H1 (cell line): ENCODE data around the gene SLC25A48.

Experiments
- BCL11A ChIP-seq, 2 experiments: IDR thresholded peaks; one replicate each; pipeline ENCODE4 v1.6.1; 2011; ENCODE audit warnings: low read depth in 2 of 2, low read length in 2 of 2, mild to moderate bottlenecking in 2 of 2
- CHD1 ChIP-seq: IDR thresholded peaks from 2 replicates; pipeline ENCODE4 v1.6.1; 2012; ENCODE audit warnings: low read depth, low read length, improper control_type of control experiment
- CHD2 ChIP-seq: IDR thresholded peaks from 2 replicates; pipeline ENCODE4 v1.6.1; 2012; ENCODE audit warnings: low read length, improper control_type of control experiment
- CTCF ChIP-seq, 3 experiments: IDR thresholded peaks; 1 replicate in 2 of 3; 2 replicates in 1 of 3; pipeline versions ENCODE4 v1.5.1 to v1.6.1; 2011; ENCODE audit warnings: low read length in 3 of 3, mild to moderate bottlenecking in 3 of 3, inconsistent platforms in 2 of 3, low read depth in 1 of 3, moderate library complexity in 1 of 3; ENCODE audit not compliant: insufficient read depth in 1 of 3; ENCODE audit errors: control extremely low read depth in 1 of 3
- EGR1 ChIP-seq: IDR thresholded peaks from 2 replicates; pipeline ENCODE4 v1.6.1; 2011; ENCODE audit warnings: low read depth, low read length, borderline replicate concordance
- GABPA ChIP-seq: IDR thresholded peaks from 2 replicates; pipeline ENCODE4 v1.6.1; 2011; ENCODE audit warnings: mild to moderate bottlenecking, low read length, moderate library complexity, borderline replicate concordance; ENCODE audit not compliant: insufficient read depth
- JUND ChIP-seq: IDR thresholded peaks from 2 replicates; pipeline ENCODE4 v1.6.1; 2011; ENCODE audit warnings: mild to moderate bottlenecking, improper control_type of control experiment, low read length
- POLR2A ChIP-seq, 2 experiments: IDR thresholded peaks; 1 replicate in 1 of 2; 2 replicates in 1 of 2; pipeline ENCODE4 v1.6.1; 2011; ENCODE audit warnings: low read depth in 2 of 2, low read length in 2 of 2, mild to moderate bottlenecking in 2 of 2; ENCODE audit errors: control extremely low read depth in 1 of 2
- POLR2AphosphoS5 ChIP-seq: IDR thresholded peaks from 2 replicates; pipeline ENCODE4 v1.6.1; 2011; ENCODE audit warnings: low read depth, low read length
- RFX5 ChIP-seq: IDR thresholded peaks from 2 replicates; pipeline ENCODE4 v1.6.1; 2011; ENCODE audit warnings: low read depth, low read length, improper control_type of control experiment, borderline replicate concordance
- SIN3A ChIP-seq, 2 experiments: IDR thresholded peaks in 1 of 2; conservative IDR thresholded peaks in 1 of 2; 2 replicates each; pipeline ENCODE4 v1.6.1; 2011 to 2012; ENCODE audit warnings: low read length in 2 of 2, improper control_type of control experiment in 1 of 2, low read depth in 1 of 2, mild to moderate bottlenecking in 1 of 2
- SP2 ChIP-seq: IDR thresholded peaks from 2 replicates; pipeline ENCODE4 v1.6.1; 2012; ENCODE audit warnings: mild to moderate bottlenecking, low read length, inconsistent platforms
- TEAD4 ChIP-seq: IDR thresholded peaks from 2 replicates; pipeline ENCODE4 v1.6.1; 2012; ENCODE audit warnings: low read depth, low read length, inconsistent platforms, mixed read lengths
- ZNF274 ChIP-seq: IDR thresholded peaks from 2 replicates; pipeline ENCODE4 v1.7.0; 2012; ENCODE audit warnings: low read length, borderline replicate concordance; ENCODE audit errors: extremely low read depth

DNA sequence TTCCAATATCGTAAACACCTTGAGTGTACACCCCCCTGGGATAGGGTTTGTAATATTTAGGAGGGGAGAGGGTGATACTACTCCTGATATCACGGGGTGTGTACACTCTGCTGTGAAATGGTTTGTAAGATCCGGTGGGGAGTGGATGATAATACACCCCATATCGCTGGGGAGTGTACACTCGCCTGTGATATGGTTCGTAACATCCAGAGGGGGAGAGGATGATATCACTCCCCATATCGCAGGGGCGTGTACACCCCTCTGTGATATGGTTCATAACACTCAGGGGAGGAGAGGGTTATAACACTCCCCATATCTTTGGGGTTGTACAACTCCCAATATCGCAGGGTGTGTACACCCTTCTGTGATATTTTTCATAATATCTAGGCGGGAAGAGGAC, 33.8 kb upstream of the SLC25A48 start:
- TF ChIP-seq POLR2A (IDR thresholded peaks at IDR 0.05; ENCODE audit: control extremely low read depth in 1 of 2, low read depth in 2 of 2, low read length in 2 of 2) (no peak), TEAD4 (no peak), GABPA (no peak), CTCF (IDR thresholded peaks at IDR 0.05; ENCODE audit: control extremely low read depth in 1 of 3, insufficient read depth in 1 of 3, low read depth in 1 of 3, low read length in 3 of 3) (no peak), EGR1 (no peak), POLR2AphosphoS5 (no peak), CHD2 (no peak), SIN3A (conservative IDR thresholded peaks at IDR 0.05 in 1 of 2, IDR thresholded peaks at IDR 0.05 in 1 of 2; ENCODE audit: low read depth in 1 of 2, low read length in 2 of 2) (no peak), RFX5 (no peak), JUND (no peak), ZNF274 (no peak), BCL11A (IDR thresholded peaks at IDR 0.05; ENCODE audit: low read depth in 2 of 2, low read length in 2 of 2) (no peak), SP2 (no peak), CHD1 (no peak)
